GM19324 (cell line): ENCODE measurements around the gene NLRC3.
A peak's percentile ranks its signal among the peaks of the same experiment; 100 is the strongest.

Source experiments
- ATAC-seq: cut with Tn5 transposase; IDR thresholded peaks from one replicate; pipeline ENCODE4 v1.9.1; 2021; ENCODE audit warnings: mild to moderate bottlenecking, moderate library complexity; ENCODE audit not compliant: unreplicated experiment, low FRiP score

NLRC3 gene

GRCh38 chr16:3580251-3580651, 3.0 kb upstream of the NLRC3 start:
- ATAC-seq: no peak

GRCh38 chr16:3579776-3580175, 2.6 kb upstream of the NLRC3 start:
- no peak for ATAC-seq

GRCh38 chr16:3578610-3579551, 1.7 kb upstream of the NLRC3 start:
- peak; percentile 58 for ATAC-seq

- no peak for ATAC-seq
Observed at GRCh38 chr16:3578121-3578520, 918 bp upstream of the NLRC3 start.

- no peak for ATAC-seq
Observed at GRCh38 chr16:3576211-3576610, 992 bp downstream of the NLRC3 start.

GRCh38 chr16:3575491-3575890, 1.7 kb downstream of the NLRC3 start:
- no peak for ATAC-seq

- no peak for ATAC-seq
Observed at GRCh38 chr16:3574195-3574594, 3.0 kb downstream of the NLRC3 start.

GRCh38 chr16:3573146-3573815, 3.9 kb downstream of the NLRC3 start:
- ATAC-seq: no peak

- no peak for ATAC-seq
Observed at GRCh38 chr16:3570420-3571062, 6.7 kb downstream of the NLRC3 start.

GRCh38 chr16:3569851-3570250, 7.4 kb downstream of the NLRC3 start:
- ATAC-seq: no peak

- ATAC-seq: no peak
Observed at GRCh38 chr16:3566990-3567389, 10.2 kb downstream of the NLRC3 start.

GRCh38 chr16:3564889-3565141, 12.4 kb downstream of the NLRC3 start:
- ATAC-seq: no peak

- no peak for ATAC-seq
Observed at GRCh38 chr16:3564130-3564888, 12.9 kb downstream of the NLRC3 start.

- no peak for ATAC-seq
Observed at GRCh38 chr16:3562914-3563480, 14.2 kb downstream of the NLRC3 start.

- ATAC-seq: no peak
Observed at GRCh38 chr16:3561626-3562025, 15.6 kb downstream of the NLRC3 start.

GRCh38 chr16:3554351-3554928, 22.8 kb downstream of the NLRC3 start:
- ATAC-seq: no peak

GRCh38 chr16:3553138-3553923, 23.9 kb downstream of the NLRC3 start:
- no peak for ATAC-seq

GRCh38 chr16:3550851-3551847, 26.1 kb downstream of the NLRC3 start:
- ATAC-seq: no peak
